ENCODE measurements around the gene CASP8. TPM values are rescaled to one million over a fixed set of nuclear protein-coding genes. Genes with fewer than 3 reads are reported as not detected.

CASP8 gene
- total and polyA plus RNA-seq, 2 of the 13 experiments (the other 11 are each of a cell fraction or from before 2014, with no cell fraction given) = 25.0 to 52.8 TPM

DNA sequence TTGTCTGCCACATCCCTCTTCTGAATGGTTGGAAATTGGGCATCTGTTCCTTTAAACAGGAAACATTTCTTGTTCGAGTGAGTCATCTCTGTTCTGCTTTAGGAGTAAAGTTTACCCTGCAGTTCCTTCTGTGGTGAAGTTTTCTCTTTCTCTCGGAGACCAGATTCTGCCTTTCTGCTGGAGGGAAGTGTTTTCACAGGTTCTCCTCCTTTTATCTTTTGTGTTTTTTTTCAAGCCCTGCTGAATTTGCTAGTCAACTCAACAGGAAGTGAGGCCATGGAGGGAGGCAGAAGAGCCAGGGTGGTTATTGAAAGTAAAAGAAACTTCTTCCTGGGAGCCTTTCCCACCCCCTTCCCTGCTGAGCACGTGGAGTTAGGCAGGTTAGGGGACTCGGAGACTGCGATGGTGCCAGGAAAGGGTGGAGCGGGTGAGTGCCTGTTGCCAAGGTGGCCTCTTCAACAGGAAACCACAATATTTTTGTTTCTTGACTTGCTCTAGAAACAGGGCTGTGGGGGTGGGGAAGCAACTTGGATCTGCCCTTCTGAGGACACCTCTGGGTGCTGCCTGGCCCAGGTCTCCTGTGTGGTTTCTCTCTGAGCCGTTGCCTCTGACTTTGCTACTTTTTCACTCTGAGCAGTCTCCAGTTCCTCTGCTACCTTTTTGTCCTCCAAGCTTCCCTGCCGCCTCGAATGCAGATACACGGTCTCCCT lies 2.2 kb upstream of the CASP8 start (continued):
- TF ChIP-seq ZNF660 (CRISPR knock-in tag; IDR thresholded peaks at IDR 0.05; ENCODE audit: borderline replicate concordance, low read depth) = no peak
- peak; percentile 69 for TF ChIP-seq POLR2G (IDR thresholded peaks at IDR 0.05; ENCODE audit: low read depth, low read length)
- no peak for TF ChIP-seq CCDC6 (CRISPR knock-in tag; IDR thresholded peaks at IDR 0.05)
- TF ChIP-seq, protein P1, sequence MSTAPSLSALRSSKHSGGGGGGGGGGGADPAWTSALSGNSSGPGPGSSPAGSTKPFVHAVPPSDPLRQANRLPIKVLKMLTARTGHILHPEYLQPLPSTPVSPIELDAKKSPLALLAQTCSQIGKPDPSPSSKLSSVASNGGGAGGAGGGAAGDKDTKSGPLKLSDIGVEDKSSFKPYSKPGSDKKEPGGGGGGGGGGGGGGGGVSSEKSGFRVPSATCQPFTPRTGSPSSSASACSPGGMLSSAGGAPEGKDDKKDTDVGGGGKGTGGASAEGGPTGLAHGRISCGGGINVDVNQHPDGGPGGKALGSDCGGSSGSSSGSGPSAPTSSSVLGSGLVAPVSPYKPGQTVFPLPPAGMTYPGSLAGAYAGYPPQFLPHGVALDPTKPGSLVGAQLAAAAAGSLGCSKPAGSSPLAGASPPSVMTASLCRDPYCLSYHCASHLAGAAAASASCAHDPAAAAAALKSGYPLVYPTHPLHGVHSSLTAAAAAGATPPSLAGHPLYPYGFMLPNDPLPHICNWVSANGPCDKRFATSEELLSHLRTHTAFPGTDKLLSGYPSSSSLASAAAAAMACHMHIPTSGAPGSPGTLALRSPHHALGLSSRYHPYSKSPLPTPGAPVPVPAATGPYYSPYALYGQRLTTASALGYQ (CRISPR knock-in tag; IDR thresholded peaks at IDR 0.05) = no peak
- TF ChIP-seq, protein P2, sequence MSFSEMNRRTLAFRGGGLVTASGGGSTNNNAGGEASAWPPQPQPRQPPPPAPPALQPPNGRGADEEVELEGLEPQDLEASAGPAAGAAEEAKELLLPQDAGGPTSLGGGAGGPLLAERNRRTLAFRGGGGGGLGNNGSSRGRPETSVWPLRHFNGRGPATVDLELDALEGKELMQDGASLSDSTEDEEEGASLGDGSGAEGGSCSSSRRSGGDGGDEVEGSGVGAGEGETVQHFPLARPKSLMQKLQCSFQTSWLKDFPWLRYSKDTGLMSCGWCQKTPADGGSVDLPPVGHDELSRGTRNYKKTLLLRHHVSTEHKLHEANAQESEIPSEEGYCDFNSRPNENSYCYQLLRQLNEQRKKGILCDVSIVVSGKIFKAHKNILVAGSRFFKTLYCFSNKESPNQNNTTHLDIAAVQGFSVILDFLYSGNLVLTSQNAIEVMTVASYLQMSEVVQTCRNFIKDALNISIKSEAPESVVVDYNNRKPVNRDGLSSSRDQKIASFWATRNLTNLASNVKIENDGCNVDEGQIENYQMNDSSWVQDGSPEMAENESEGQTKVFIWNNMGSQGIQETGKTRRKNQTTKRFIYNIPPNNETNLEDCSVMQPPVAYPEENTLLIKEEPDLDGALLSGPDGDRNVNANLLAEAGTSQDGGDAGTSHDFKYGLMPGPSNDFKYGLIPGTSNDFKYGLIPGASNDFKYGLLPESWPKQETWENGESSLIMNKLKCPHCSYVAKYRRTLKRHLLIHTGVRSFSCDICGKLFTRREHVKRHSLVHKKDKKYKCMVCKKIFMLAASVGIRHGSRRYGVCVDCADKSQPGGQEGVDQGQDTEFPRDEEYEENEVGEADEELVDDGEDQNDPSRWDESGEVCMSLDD (CRISPR knock-in tag; IDR thresholded peaks at IDR 0.05; ENCODE audit: borderline replicate concordance) = no peak
- no peak for TF ChIP-seq DPF2 (CRISPR knock-in tag; IDR thresholded peaks at IDR 0.05; ENCODE audit: borderline replicate concordance, low read depth)
- no peak for TF ChIP-seq ZNF30 (CRISPR knock-in tag; IDR thresholded peaks at IDR 0.05)
- 0 out of 2 replicates have a peak, but pooled peaks have one; percentile 28 for TF ChIP-seq ARNT2 (CRISPR knock-in tag; IDR thresholded peaks at IDR 0.05; ENCODE audit: low read depth)
- TF ChIP-seq ZNF557 (CRISPR knock-in tag; IDR thresholded peaks at IDR 0.05) = no peak
- TF ChIP-seq, protein P3, sequence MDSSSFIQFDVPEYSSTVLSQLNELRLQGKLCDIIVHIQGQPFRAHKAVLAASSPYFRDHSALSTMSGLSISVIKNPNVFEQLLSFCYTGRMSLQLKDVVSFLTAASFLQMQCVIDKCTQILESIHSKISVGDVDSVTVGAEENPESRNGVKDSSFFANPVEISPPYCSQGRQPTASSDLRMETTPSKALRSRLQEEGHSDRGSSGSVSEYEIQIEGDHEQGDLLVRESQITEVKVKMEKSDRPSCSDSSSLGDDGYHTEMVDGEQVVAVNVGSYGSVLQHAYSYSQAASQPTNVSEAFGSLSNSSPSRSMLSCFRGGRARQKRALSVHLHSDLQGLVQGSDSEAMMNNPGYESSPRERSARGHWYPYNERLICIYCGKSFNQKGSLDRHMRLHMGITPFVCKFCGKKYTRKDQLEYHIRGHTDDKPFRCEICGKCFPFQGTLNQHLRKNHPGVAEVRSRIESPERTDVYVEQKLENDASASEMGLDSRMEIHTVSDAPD (CRISPR knock-in tag; IDR thresholded peaks at IDR 0.05) = no peak
- TF ChIP-seq TP53 (CRISPR knock-in tag; conservative IDR thresholded peaks at IDR 0.05) = peak; percentile 66; the same call in 1 of the 2 replicates
- peak; percentile 42; the same call in 1 of the 3 replicates for TF ChIP-seq MXI1 (IDR thresholded peaks at IDR 0.05; ENCODE audit: borderline replicate concordance, low read depth, low read length)
- TF ChIP-seq PCBP1 (IDR thresholded peaks at IDR 0.05; ENCODE audit: borderline replicate concordance, low read depth, low read length) = no peak

Measured in HepG2 (cell line).